A549 (cell line): Measurements from ENCODE around the gene TM4SF20. TPM values are rescaled to one million over a fixed set of nuclear protein-coding genes. Genes with fewer than 3 reads are reported as not detected.

Experiments
- ATAC-seq, 2 experiments: fragments of 200-7000 bp in 1 of 2; fragments of >200 bp in 1 of 2; cut with Nextera tagmentation in 1 of 2; cut with Tn5 transposase in 1 of 2; 3 replicates each; pipeline versions ENCODE4 v1.8.0 to v1.9.1; 2018 to 2020; ENCODE audit warnings: mild to moderate bottlenecking in 1 of 2, moderate library complexity in 1 of 2
- CTCF ChIA-PET: fragments of 300-600 bp; sonication (Branson Sonifier 250); formaldehyde crosslinking; extraction: SDS; loops from one replicate; lab custom pipeline; 2021; ENCODE audit warnings: antibody characterized with exemption, inconsistent platforms; lab: Yijun Ruan, JAX
- POLR2A ChIA-PET: fragments of 350-600 bp; formaldehyde crosslinking; extraction: SDS; loops from one replicate; lab custom pipeline; 2021; ENCODE audit warnings: antibody characterized with exemption, inconsistent platforms; lab: Yijun Ruan, JAX
- DNase-seq, 2 experiments: peaks; one replicate each; pipeline versions ENCODE4 v3.0.0 to v3.0.0-alpha.2; 2011 to 2016; ENCODE audit warnings: low read depth in 1 of 2, low spot score in 1 of 2
- FAIRE-seq: peaks from 2 replicates; lab custom pipeline; 2011; peaks lifted over from hg19 to GRCh38; lab: Jason Lieb, UNC
- H3K27ac ChIP-seq, 2 experiments: fragments of >200 bp; sonication (Bioruptor Twin); formaldehyde crosslinking; 3 replicates each; pipeline ENCODE4 v1.5.1; 2016 to 2017
- H3K4me1 ChIP-seq: fragments of >200 bp; sonication (Bioruptor Twin); formaldehyde crosslinking; 3 replicates; pipeline ENCODE4 v1.6.1; 2016
- H3K4me2 ChIP-seq: fragments of >200 bp; sonication (Bioruptor Twin); formaldehyde crosslinking; 3 replicates; pipeline ENCODE4 v1.6.1; 2016
- H3K4me3 ChIP-seq: fragments of >200 bp; sonication (Bioruptor Twin); formaldehyde crosslinking; 3 replicates; pipeline ENCODE4 v1.5.1; 2016
- H3K9me3 ChIP-seq: fragments of >200 bp; sonication (Bioruptor Twin); formaldehyde crosslinking; 3 replicates; pipeline ENCODE4 v1.6.1; 2016
- ATOH8 ChIP-seq: fragments of 250-450 bp; sonication (Bioruptor Pico); IDR thresholded peaks from 2 replicates; pipeline ENCODE4 v1.5.0; 2020; ENCODE audit warnings: low read depth, mild to moderate bottlenecking, moderate library complexity
- BCL3 ChIP-seq: fragments of >200 bp; sonication (Bioruptor Twin); formaldehyde crosslinking; IDR thresholded peaks from 3 replicates; pipeline ENCODE4 v1.6.1; 2016
- BHLHE40 ChIP-seq: IDR thresholded peaks from 2 replicates; pipeline ENCODE4 v1.6.1; 2012; ENCODE audit warnings: low read depth, low read length, inconsistent platforms
- CBX2 ChIP-seq: fragments of 200-600 bp; sonication (generic); IDR thresholded peaks from 2 replicates; pipeline ENCODE4 v1.6.1; 2016; ENCODE audit warnings: low read depth, mild to moderate bottlenecking, borderline replicate concordance
- CBX8 ChIP-seq: fragments of 200-600 bp; sonication (generic); IDR thresholded peaks from 2 replicates; pipeline ENCODE4 v1.6.1; 2016
- CEBPB ChIP-seq, 2 experiments: fragments of >200 bp in 1 of 2; sonication (Bioruptor Twin) in 1 of 2; formaldehyde crosslinking in 1 of 2; IDR thresholded peaks; 2 replicates each; pipeline ENCODE4 v1.6.1; 2012 to 2016
- CHD4 ChIP-seq: fragments of 200-600 bp; sonication (generic); IDR thresholded peaks from 2 replicates; pipeline ENCODE4 v1.6.1; 2016; ENCODE audit warnings: antibody characterized with exemption, mild to moderate bottlenecking, borderline replicate concordance
- EHF ChIP-seq: fragments of 250-450 bp; sonication (Bioruptor Pico); IDR thresholded peaks from 2 replicates; pipeline ENCODE4 v1.5.0; 2020; ENCODE audit warnings: mild to moderate bottlenecking
- EP300 ChIP-seq, 2 experiments: fragments of >200 bp; sonication (Bioruptor Twin); formaldehyde crosslinking; IDR thresholded peaks; 2 replicates in 1 of 2; 3 replicates in 1 of 2; pipeline ENCODE4 v1.6.1; 2016 to 2017
- ESRRA ChIP-seq: fragments of 150-350 bp; IDR thresholded peaks from 2 replicates; pipeline ENCODE4 v1.6.1; 2014; ENCODE audit warnings: mild to moderate bottlenecking, low read length, borderline replicate concordance
- FOXS1 ChIP-seq: fragments of 250-450 bp; sonication (Bioruptor Pico); IDR thresholded peaks from 2 replicates; pipeline ENCODE4 v1.5.0; 2020; ENCODE audit warnings: mild to moderate bottlenecking, moderate library complexity
- GATA3 ChIP-seq: IDR thresholded peaks from 2 replicates; pipeline ENCODE4 v1.6.1; 2012; ENCODE audit warnings: borderline replicate concordance
- HDAC2 ChIP-seq: fragments of 200-600 bp; sonication (generic); IDR thresholded peaks from 2 replicates; pipeline ENCODE4 v1.6.1; 2016
- HES2 ChIP-seq: fragments of >200 bp; sonication (Bioruptor Twin); formaldehyde crosslinking; IDR thresholded peaks from 2 replicates; pipeline ENCODE4 v1.6.1; 2016
- HEYL ChIP-seq: fragments of 250-450 bp; sonication (Bioruptor Pico); IDR thresholded peaks from 2 replicates; pipeline ENCODE4 v1.8.0; 2021; ENCODE audit warnings: mild to moderate bottlenecking, moderate library complexity
- HOXA7 ChIP-seq: fragments of 250-450 bp; sonication (Bioruptor Pico); IDR thresholded peaks from 2 replicates; pipeline ENCODE4 v1.5.0; 2020; ENCODE audit warnings: mild to moderate bottlenecking, moderate library complexity
- HOXB13 ChIP-seq: fragments of 250-450 bp; sonication (Bioruptor Pico); IDR thresholded peaks from 2 replicates; pipeline ENCODE4 v1.5.0; 2020; ENCODE audit warnings: low read depth, mild to moderate bottlenecking, moderate library complexity
- HOXB5 ChIP-seq: fragments of 250-450 bp; sonication (Bioruptor Pico); IDR thresholded peaks from 2 replicates; pipeline ENCODE4 v1.5.0; 2020; ENCODE audit warnings: mild to moderate bottlenecking, moderate library complexity
- KDM1A ChIP-seq: fragments of 200-600 bp; sonication (generic); IDR thresholded peaks from 2 replicates; pipeline ENCODE4 v1.6.1; 2016; ENCODE audit warnings: low read depth, mild to moderate bottlenecking
- MAFK ChIP-seq: fragments of 450-650 bp; IDR thresholded peaks from 2 replicates; pipeline ENCODE4 v1.6.1; 2014; ENCODE audit not compliant: partially characterized antibody
- MAX ChIP-seq: IDR thresholded peaks from 2 replicates; pipeline ENCODE4 v1.6.1; 2012
- MAZ ChIP-seq: fragments of 150-350 bp; IDR thresholded peaks from 2 replicates; pipeline ENCODE4 v1.6.1; 2014; ENCODE audit warnings: antibody characterized with exemption, low read depth, low read length, borderline replicate concordance
- MYC ChIP-seq: IDR thresholded peaks from 2 replicates; pipeline ENCODE4 v1.6.1; 2012; ENCODE audit warnings: mild to moderate bottlenecking, inconsistent platforms, low read length, improper control_type of control experiment, borderline replicate concordance
- NPAS2 ChIP-seq: fragments of 250-450 bp; sonication (Bioruptor Pico); IDR thresholded peaks from 2 replicates; pipeline ENCODE4 v1.8.0; 2022; ENCODE audit warnings: mild to moderate bottlenecking, moderate library complexity, borderline replicate concordance
- NR3C1 ChIP-seq: fragments of >200 bp; sonication (Bioruptor Twin); formaldehyde crosslinking; IDR thresholded peaks from 3 replicates; pipeline ENCODE4 v1.6.1; 2017
- PBX3 ChIP-seq: IDR thresholded peaks from 2 replicates; pipeline ENCODE4 v1.6.1; 2012
- PHF8 ChIP-seq: fragments of 200-600 bp; sonication (generic); IDR thresholded peaks from 2 replicates; pipeline ENCODE4 v1.6.1; 2016; ENCODE audit warnings: low read depth, mild to moderate bottlenecking, antibody characterized with exemption, moderate library complexity, borderline replicate concordance
- POLR2AphosphoS2 ChIP-seq: conservative IDR thresholded peaks from 2 replicates; pipeline ENCODE4 v1.6.1; 2012; ENCODE audit warnings: low read length, improper control_type of control experiment, inconsistent platforms
- RCOR1 ChIP-seq: fragments of 150-350 bp; IDR thresholded peaks from 2 replicates; pipeline ENCODE4 v1.6.1; 2014; ENCODE audit warnings: antibody characterized with exemption, low read length, low read depth
- RFX5 ChIP-seq: fragments of 450-650 bp; IDR thresholded peaks from 2 replicates; pipeline ENCODE4 v1.7.1; 2014; ENCODE audit warnings: antibody characterized with exemption, mild to moderate bottlenecking, moderate library complexity
- SREBF2 ChIP-seq: fragments of 450-650 bp; IDR thresholded peaks from 2 replicates; pipeline ENCODE4 v1.6.1; 2014; ENCODE audit warnings: mild to moderate bottlenecking, moderate library complexity
- ZC3H11A ChIP-seq: fragments of 450-650 bp; IDR thresholded peaks from 2 replicates; pipeline ENCODE4 v1.6.1; 2014; ENCODE audit warnings: antibody characterized with exemption, mild to moderate bottlenecking
- ZSCAN20 ChIP-seq: fragments of 250-450 bp; sonication (Bioruptor Pico); IDR thresholded peaks from 2 replicates; pipeline ENCODE4 v1.8.0; 2022; ENCODE audit warnings: mild to moderate bottlenecking, moderate library complexity
- WGBS: methylation state at CpG from one replicate; pipeline ENCODE4 v1.1.6; 2017; ENCODE audit errors: missing lambda C conversion rate; 5-methylcytosine and 5-hydroxymethylcytosine counted together
- polyA plus RNA-seq, 4 experiments: library from polyadenylated mRNA; depleted of rRNA in 3 of 4; stranded (reverse); fragments of >200 nt; fragmentation: RNase III in 1 of 4; extraction: RNeasy Plus Mini Kit Qiagen cat#74134 plus additional on column Dnase treatment in 1 of 4; gene quantifications; 2 replicates in 3 of 4; 3 replicates in 1 of 4; pipeline ENCODE4 v1.2.3, GENCODE V29; 2011 to 2017

TM4SF20 gene
- polyA plus RNA-seq, 2 of the 4 experiments (the other 2 are of a cell fraction) = 59.3 to 136 TPM

GRCh38 chr2:227389231-227389630, 10.1 kb upstream of the TM4SF20 start:
- H3K27ac ChIP-seq = peak overlapping the region; percentile 88 to 99
- ATAC-seq (no peak), FAIRE-seq (no peak), DNase-seq (no peak)
- H3K9me3 ChIP-seq = 0 out of 3 replicates have a peak, but pooled peaks cover 7% of the 10 kb centered on the region
- peaks cover 77% of the 10 kb centered on the region for H3K4me1 ChIP-seq
- H3K4me3 ChIP-seq = no peak overlapping the region
- peak; percentile 73; the same call in 1 of the 2 replicates for TF ChIP-seq HOXB13 (CRISPR knock-in tag)
- peak; percentile 66; the same call in 1 of the 2 replicates for TF ChIP-seq EHF (CRISPR knock-in tag)
- no peak for TF ChIP-seq PHF8
- TF ChIP-seq HDAC2 = peak; percentile 69
- TF ChIP-seq HEYL (CRISPR knock-in tag) = peak; percentile 85
- peak; percentile 55; the same call in 1 of the 2 replicates for TF ChIP-seq KDM1A
- no peak for TF ChIP-seq NPAS2 (CRISPR knock-in tag)
- TF ChIP-seq HOXB5 = peak; percentile 72
- TF ChIP-seq ZSCAN20 (CRISPR knock-in tag) = peak; percentile 89; the same call in 1 of the 2 replicates
- peak; percentile 54; the same call in 1 of the 2 replicates for TF ChIP-seq CHD4
- TF ChIP-seq FOXS1 (CRISPR knock-in tag) = 0 out of 2 replicates have a peak, but pooled peaks have one; percentile 19
- no peak for TF ChIP-seq MAFK
- TF ChIP-seq HOXA7 (CRISPR knock-in tag) = peak; percentile 75; the same call in 1 of the 2 replicates
- no peak for TF ChIP-seq MAZ
- POLR2A ChIA-PET = no interaction called here
- peak overlapping the region; percentile 64 for H3K4me2 ChIP-seq
- CTCF ChIA-PET = interaction anchor here (1.2 to 1.3 kb wide), 2 partner anchors 17 to 80 kb away, joined by 3 to 4 read pairs; no protein-coding TSS in a partner anchor
- WGBS = 49% methylated on average over 3 of the region's 3 CpGs

GRCh38 chr2:227388537-227389011, 9.5 kb upstream of the TM4SF20 start:
- CTCF ChIA-PET = interaction anchor here (0.6 to 1.9 kb wide), 4 partner anchors 10 to 17 kb away, joined by 4 to 9 read pairs (median 4); partner anchors contain the start of gene TM4SF20
- POLR2A ChIA-PET = interaction anchor here (0.7 to 1.2 kb wide), 3 partner anchors 10 to 87 kb away, joined by 3 to 6 read pairs (median 3); partner anchors contain the start of gene TM4SF20
- DNase-seq = peak; percentile 63 to 99
- TF ChIP-seq POLR2AphosphoS2 = no peak
- TF ChIP-seq MAZ = no peak
- TF ChIP-seq CBX2 = no peak
- TF ChIP-seq NR3C1 = no peak
- TF ChIP-seq PBX3 = peak; percentile 85
- TF ChIP-seq CBX8 = no peak
- TF ChIP-seq BHLHE40 = no peak
- peak; percentile 79; the same call in 1 of the 2 replicates for TF ChIP-seq FOXS1 (CRISPR knock-in tag)
- TF ChIP-seq HDAC2 = no peak
- 0 out of 2 replicates have a peak, but pooled peaks have one; percentile 39 for TF ChIP-seq HEYL (CRISPR knock-in tag)
- TF ChIP-seq GATA3 = peak; percentile 99
- peak; percentile 89 for TF ChIP-seq MAX
- TF ChIP-seq RFX5 = no peak
- peak; percentile 77; the same call in 1 of the 2 replicates for TF ChIP-seq HOXB13 (CRISPR knock-in tag)
- peak; percentile 98 to 99 for TF ChIP-seq CEBPB (IDR thresholded peaks at IDR 0.05)
- peak; percentile 95 for TF ChIP-seq HES2
- TF ChIP-seq EP300 (IDR thresholded peaks at IDR 0.05) = peak; percentile 100
- TF ChIP-seq BCL3 = peak; percentile 98
- TF ChIP-seq CHD4 = no peak
- TF ChIP-seq ATOH8 = peak; percentile 74; the same call in 1 of the 2 replicates
- TF ChIP-seq ZSCAN20 (CRISPR knock-in tag) = peak; percentile 79
- TF ChIP-seq ZC3H11A = no peak
- TF ChIP-seq RCOR1 = no peak
- TF ChIP-seq SREBF2 = no peak
- TF ChIP-seq MYC = no peak
- no peak for TF ChIP-seq ESRRA

More at GRCh38 chr2:227388537-227389011, 9.5 kb upstream of the TM4SF20 start:
- peak; percentile 90 to 95 for ATAC-seq
- FAIRE-seq = peak; percentile 94
- 0 out of 3 replicates have a peak, but pooled peaks cover 7% of the 10 kb centered on the region for H3K9me3 ChIP-seq
- under 1% methylated on average over 7 of the region's 7 CpGs for WGBS
- H3K4me2 ChIP-seq = peak overlapping the region; percentile 64
- peak overlapping the region; percentile 98 to 99 for H3K27ac ChIP-seq
- H3K4me3 ChIP-seq = no peak overlapping the region
- peaks cover 71% of the 10 kb centered on the region for H3K4me1 ChIP-seq
